ENCODE measurements around the gene PCDHGC3.

DNA sequence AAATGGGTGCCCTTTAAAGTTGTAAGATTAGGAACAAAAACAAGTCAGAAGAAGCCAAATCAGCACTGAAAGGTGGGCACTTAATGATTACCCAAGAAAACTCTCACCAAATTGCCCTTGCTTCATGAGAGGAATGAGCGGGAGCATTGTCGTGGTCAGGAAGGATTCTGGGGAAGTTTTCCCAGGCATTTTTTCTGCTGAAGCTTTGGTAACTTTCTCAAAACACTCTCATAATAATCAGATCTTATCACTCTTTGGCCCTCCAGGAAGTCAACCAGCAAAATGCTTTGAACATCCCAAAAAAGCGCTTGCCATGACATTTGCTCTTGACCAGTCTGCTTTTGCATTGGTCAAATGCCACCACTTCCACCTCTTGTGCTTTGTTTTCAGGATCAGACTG, 10.4 kb upstream of the PCDHGC3 start:
- TF ChIP-seq, protein P1, sequence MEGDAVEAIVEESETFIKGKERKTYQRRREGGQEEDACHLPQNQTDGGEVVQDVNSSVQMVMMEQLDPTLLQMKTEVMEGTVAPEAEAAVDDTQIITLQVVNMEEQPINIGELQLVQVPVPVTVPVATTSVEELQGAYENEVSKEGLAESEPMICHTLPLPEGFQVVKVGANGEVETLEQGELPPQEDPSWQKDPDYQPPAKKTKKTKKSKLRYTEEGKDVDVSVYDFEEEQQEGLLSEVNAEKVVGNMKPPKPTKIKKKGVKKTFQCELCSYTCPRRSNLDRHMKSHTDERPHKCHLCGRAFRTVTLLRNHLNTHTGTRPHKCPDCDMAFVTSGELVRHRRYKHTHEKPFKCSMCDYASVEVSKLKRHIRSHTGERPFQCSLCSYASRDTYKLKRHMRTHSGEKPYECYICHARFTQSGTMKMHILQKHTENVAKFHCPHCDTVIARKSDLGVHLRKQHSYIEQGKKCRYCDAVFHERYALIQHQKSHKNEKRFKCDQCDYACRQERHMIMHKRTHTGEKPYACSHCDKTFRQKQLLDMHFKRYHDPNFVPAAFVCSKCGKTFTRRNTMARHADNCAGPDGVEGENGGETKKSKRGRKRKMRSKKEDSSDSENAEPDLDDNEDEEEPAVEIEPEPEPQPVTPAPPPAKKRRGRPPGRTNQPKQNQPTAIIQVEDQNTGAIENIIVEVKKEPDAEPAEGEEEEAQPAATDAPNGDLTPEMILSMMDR (IDR thresholded peaks at IDR 0.05): no peak
- TF ChIP-seq CDX4 (CRISPR knock-in tag; IDR thresholded peaks at IDR 0.05; ENCODE audit: borderline replicate concordance): no peak
- TF ChIP-seq, protein P2, sequence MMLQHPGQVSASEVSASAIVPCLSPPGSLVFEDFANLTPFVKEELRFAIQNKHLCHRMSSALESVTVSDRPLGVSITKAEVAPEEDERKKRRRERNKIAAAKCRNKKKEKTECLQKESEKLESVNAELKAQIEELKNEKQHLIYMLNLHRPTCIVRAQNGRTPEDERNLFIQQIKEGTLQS (CRISPR knock-in tag; conservative IDR thresholded peaks at IDR 0.05): no peak
- no peak for TF ChIP-seq GRHL2 (CRISPR knock-in tag; IDR thresholded peaks at IDR 0.05; ENCODE audit: insufficient replicate concordance, severe bottlenecking)
- TF ChIP-seq ELF4 (CRISPR knock-in tag; IDR thresholded peaks at IDR 0.05; ENCODE audit: low read depth): no peak
- no peak for TF ChIP-seq JUN (CRISPR knock-in tag; IDR thresholded peaks at IDR 0.05)
- TF ChIP-seq, protein P3, sequence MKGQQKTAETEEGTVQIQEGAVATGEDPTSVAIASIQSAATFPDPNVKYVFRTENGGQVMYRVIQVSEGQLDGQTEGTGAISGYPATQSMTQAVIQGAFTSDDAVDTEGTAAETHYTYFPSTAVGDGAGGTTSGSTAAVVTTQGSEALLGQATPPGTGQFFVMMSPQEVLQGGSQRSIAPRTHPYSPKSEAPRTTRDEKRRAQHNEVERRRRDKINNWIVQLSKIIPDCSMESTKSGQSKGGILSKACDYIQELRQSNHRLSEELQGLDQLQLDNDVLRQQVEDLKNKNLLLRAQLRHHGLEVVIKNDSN (CRISPR knock-in tag; IDR thresholded peaks at IDR 0.05): no peak
- TF ChIP-seq, protein P4, sequence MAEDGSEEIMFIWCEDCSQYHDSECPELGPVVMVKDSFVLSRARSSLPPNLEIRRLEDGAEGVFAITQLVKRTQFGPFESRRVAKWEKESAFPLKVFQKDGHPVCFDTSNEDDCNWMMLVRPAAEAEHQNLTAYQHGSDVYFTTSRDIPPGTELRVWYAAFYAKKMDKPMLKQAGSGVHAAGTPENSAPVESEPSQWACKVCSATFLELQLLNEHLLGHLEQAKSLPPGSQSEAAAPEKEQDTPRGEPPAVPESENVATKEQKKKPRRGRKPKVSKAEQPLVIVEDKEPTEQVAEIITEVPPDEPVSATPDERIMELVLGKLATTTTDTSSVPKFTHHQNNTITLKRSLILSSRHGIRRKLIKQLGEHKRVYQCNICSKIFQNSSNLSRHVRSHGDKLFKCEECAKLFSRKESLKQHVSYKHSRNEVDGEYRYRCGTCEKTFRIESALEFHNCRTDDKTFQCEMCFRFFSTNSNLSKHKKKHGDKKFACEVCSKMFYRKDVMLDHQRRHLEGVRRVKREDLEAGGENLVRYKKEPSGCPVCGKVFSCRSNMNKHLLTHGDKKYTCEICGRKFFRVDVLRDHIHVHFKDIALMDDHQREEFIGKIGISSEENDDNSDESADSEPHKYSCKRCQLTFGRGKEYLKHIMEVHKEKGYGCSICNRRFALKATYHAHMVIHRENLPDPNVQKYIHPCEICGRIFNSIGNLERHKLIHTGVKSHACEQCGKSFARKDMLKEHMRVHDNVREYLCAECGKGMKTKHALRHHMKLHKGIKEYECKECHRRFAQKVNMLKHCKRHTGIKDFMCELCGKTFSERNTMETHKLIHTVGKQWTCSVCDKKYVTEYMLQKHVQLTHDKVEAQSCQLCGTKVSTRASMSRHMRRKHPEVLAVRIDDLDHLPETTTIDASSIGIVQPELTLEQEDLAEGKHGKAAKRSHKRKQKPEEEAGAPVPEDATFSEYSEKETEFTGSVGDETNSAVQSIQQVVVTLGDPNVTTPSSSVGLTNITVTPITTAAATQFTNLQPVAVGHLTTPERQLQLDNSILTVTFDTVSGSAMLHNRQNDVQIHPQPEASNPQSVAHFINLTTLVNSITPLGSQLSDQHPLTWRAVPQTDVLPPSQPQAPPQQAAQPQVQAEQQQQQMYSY (CRISPR knock-in tag; IDR thresholded peaks at IDR 0.05): no peak
- no peak for TF ChIP-seq MLX (CRISPR knock-in tag; IDR thresholded peaks at IDR 0.05)
- TF ChIP-seq JAZF1 (CRISPR knock-in tag; IDR thresholded peaks at IDR 0.05): no peak
- TF ChIP-seq AFF4 (CRISPR knock-in tag; IDR thresholded peaks at IDR 0.05; ENCODE audit: borderline replicate concordance): no peak

All from WTC11 (cell line).